ENCODE results near the gene AQP1. TPM values are rescaled to one million over a fixed set of nuclear protein-coding genes. Genes with fewer than 3 reads are reported as not detected.
A peak's percentile ranks its signal among the peaks of the same experiment; 100 is the strongest.

The AQP1 gene
- total RNA-seq, 3 donors from 2014 or later, result 132 to 213 (median 177) TPM

- intact Hi-C loops (cut with DNase I; ENCODE audit: low total_unique reads), result no loop called here
- no peaks in the 10 kb centered on the region for H3K4me1 ChIP-seq
- no peak overlapping the region for H3K4me3 ChIP-seq
- H3K27ac ChIP-seq, result no peak overlapping the region
- peak; percentile 13 to 42 for DNase-seq (ENCODE audit: low spot score in 2 of 2)
- H3K9me3 ChIP-seq, result no peaks in the 10 kb centered on the region
- H3K27me3 ChIP-seq, result no peaks in the 10 kb centered on the region
- TF ChIP-seq POLR2A (IDR thresholded peaks at IDR 0.05) (no peak), CTCF (IDR thresholded peaks at IDR 0.05) (no peak), POLR2AphosphoS5 (IDR thresholded peaks at IDR 0.05) (no peak)
- no peaks in the 10 kb centered on the region for H3K36me3 ChIP-seq
Measured at GRCh38 chr7:30933124-30933974, 21.7 kb downstream of the AQP1 start.

- no peak overlapping the region for H3K27ac ChIP-seq
- no peaks in the 10 kb centered on the region for H3K4me1 ChIP-seq
- intact Hi-C loops (cut with DNase I; ENCODE audit: low total_unique reads), result no loop called here
- no peaks in the 10 kb centered on the region for H3K9me3 ChIP-seq
- H3K27me3 ChIP-seq, result no peaks in the 10 kb centered on the region
- no peaks in the 10 kb centered on the region for H3K36me3 ChIP-seq
- TF ChIP-seq POLR2A (IDR thresholded peaks at IDR 0.05) (no peak), CTCF (IDR thresholded peaks at IDR 0.05) (no peak), POLR2AphosphoS5 (IDR thresholded peaks at IDR 0.05) (no peak)
- DNase-seq (ENCODE audit: low spot score in 2 of 2), result peak in 1 of 2 donors; percentile 39
- H3K4me3 ChIP-seq, result no peak overlapping the region
Measured at GRCh38 chr7:30934225-30934624, 22.6 kb downstream of the AQP1 start.

GRCh38 chr7:30934732-30935568, 23.3 kb downstream of the AQP1 start:
- Histone ChIP-seq H3K36me3 (no peaks in the 10 kb centered on the region), H3K4me1 (no peaks in the 10 kb centered on the region), H3K9me3 (no peaks in the 10 kb centered on the region), H3K4me3 (no peak overlapping the region), H3K27me3 (no peaks in the 10 kb centered on the region), H3K27ac (no peak overlapping the region)
- no peak for TF ChIP-seq CTCF (IDR thresholded peaks at IDR 0.05)
- no peak for TF ChIP-seq POLR2AphosphoS5 (IDR thresholded peaks at IDR 0.05)
- no peak for TF ChIP-seq POLR2A (IDR thresholded peaks at IDR 0.05)
- no peak for DNase-seq (ENCODE audit: low spot score in 2 of 2)
- intact Hi-C loops (cut with DNase I; ENCODE audit: low total_unique reads), result no loop called here

GRCh38 chr7:30935569-30935877, 23.9 kb downstream of the AQP1 start:
- intact Hi-C loops (cut with DNase I; ENCODE audit: low total_unique reads), result no loop called here
- Histone ChIP-seq H3K36me3 (no peaks in the 10 kb centered on the region), H3K27ac (no peak overlapping the region), H3K27me3 (no peaks in the 10 kb centered on the region), H3K4me1 (no peaks in the 10 kb centered on the region), H3K4me3 (no peak overlapping the region), H3K9me3 (no peaks in the 10 kb centered on the region)
- DNase-seq (ENCODE audit: low spot score in 2 of 2), result peak in 1 of 2 donors; percentile 14
- no peak for TF ChIP-seq POLR2A (IDR thresholded peaks at IDR 0.05)
- no peak for TF ChIP-seq CTCF (IDR thresholded peaks at IDR 0.05)
- TF ChIP-seq POLR2AphosphoS5 (IDR thresholded peaks at IDR 0.05), result no peak
